AG04450 (cell line): ENCODE measurements around the gene FGD1. TPM values are rescaled to one million over a fixed set of nuclear protein-coding genes. Genes with fewer than 3 reads are reported as not detected.

Experiments used
- CTCF ChIA-PET: fragments of 300-600, 350-600 bp; formaldehyde crosslinking; extraction: SDS; loops from one replicate; lab custom pipeline; 2022; ENCODE audit warnings: antibody characterized with exemption, inconsistent platforms; lab: Charles Lee
- POLR2A ChIA-PET: fragments of 350-600 bp; formaldehyde crosslinking; extraction: SDS; loops from one replicate; lab custom pipeline; 2021; ENCODE audit warnings: antibody characterized with exemption, inconsistent platforms; lab: Yijun Ruan, JAX
- DNase-seq: peaks from one replicate; pipeline ENCODE4 v3.0.0-alpha.2; 2011; ENCODE audit warnings: low read depth, low spot score
- H3K27ac ChIP-seq: one replicate; pipeline ENCODE4 v1.5.1; 2012; ENCODE audit warnings: low read depth, low read length, control low read depth
- H3K27me3 ChIP-seq: one replicate; pipeline ENCODE4 v1.6.0; 2012; ENCODE audit warnings: low read length; ENCODE audit not compliant: control insufficient read depth, insufficient read depth
- H3K4me3 ChIP-seq: 2 replicates; pipeline ENCODE4 v1.5.1; 2011; ENCODE audit warnings: mild to moderate bottlenecking, low read depth, low read length, control low read depth
- H3K9me3 ChIP-seq: 2 replicates; pipeline ENCODE4 v1.5.1; 2012; ENCODE audit warnings: low read length; ENCODE audit not compliant: control insufficient read depth, insufficient read depth
- CTCF ChIP-seq: IDR thresholded peaks from 2 replicates; pipeline ENCODE4 v1.5.1; 2011; ENCODE audit warnings: low read depth, low read length, control low read depth, inconsistent platforms
- polyA plus RNA-seq: library from polyadenylated mRNA; depleted of rRNA; stranded (reverse); fragments of >200 nt; gene quantifications from 2 replicates; pipeline ENCODE4 v1.2.3, GENCODE V29; 2011; rRNA removed

FGD1 gene
- polyA plus RNA-seq, 1 experiment: 4.1 TPM

- H3K4me3 ChIP-seq: no peak overlapping the region
- ChIA-PET POLR2A (no interaction called here), CTCF (no interaction called here)
- DNase-seq: no peak
- no peak overlapping the region for H3K27ac ChIP-seq
- no peaks in the 10 kb centered on the region for H3K27me3 ChIP-seq
- TF ChIP-seq CTCF: no peak
- no peaks in the 10 kb centered on the region for H3K9me3 ChIP-seq
Measured at GRCh38 chrX:54415534-54416350, 80.3 kb downstream of the FGD1 start.

GRCh38 chrX:54413753-54414152, 82.3 kb downstream of the FGD1 start:
- CTCF ChIA-PET: no interaction called here
- POLR2A ChIA-PET: no interaction called here
- Histone ChIP-seq H3K27ac (no peak overlapping the region), H3K27me3 (no peaks in the 10 kb centered on the region), H3K9me3 (no peaks in the 10 kb centered on the region), H3K4me3 (no peak overlapping the region)
- no peak for DNase-seq
- TF ChIP-seq CTCF: no peak

- no peak overlapping the region for H3K27ac ChIP-seq
- no peak overlapping the region for H3K4me3 ChIP-seq
- H3K27me3 ChIP-seq: no peaks in the 10 kb centered on the region
- no peaks in the 10 kb centered on the region for H3K9me3 ChIP-seq
- CTCF ChIA-PET: no interaction called here
- no peak for TF ChIP-seq CTCF
- no peak for DNase-seq
- POLR2A ChIA-PET: no interaction called here
Measured at GRCh38 chrX:54411732-54412131, 84.3 kb downstream of the FGD1 start.

GRCh38 chrX:54407266-54407665, 88.8 kb downstream of the FGD1 start:
- H3K27me3 ChIP-seq: no peaks in the 10 kb centered on the region
- H3K9me3 ChIP-seq: no peaks in the 10 kb centered on the region
- TF ChIP-seq CTCF: no peak
- DNase-seq: no peak
- ChIA-PET POLR2A (no interaction called here), CTCF (no interaction called here)
- H3K27ac ChIP-seq: no peak overlapping the region
- H3K4me3 ChIP-seq: no peak overlapping the region

GRCh38 chrX:54397113-54397512, 98.9 kb downstream of the FGD1 start:
- Histone ChIP-seq H3K4me3 (no peak overlapping the region), H3K27me3 (no peaks in the 10 kb centered on the region), H3K27ac (no peak overlapping the region), H3K9me3 (no peaks in the 10 kb centered on the region)
- DNase-seq: no peak
- ChIA-PET CTCF (no interaction called here), POLR2A (no interaction called here)
- TF ChIP-seq CTCF: no peak

Other genes starting within 250 kb of the FGD1 start
- gene WNK3, start 138.2 kb downstream of the FGD1 start, polyA plus RNA-seq: 0.63 and 0.82 TPM in 2 replicates
- 15.2 and 17.8 TPM in 2 replicates for gene TSR2, start 55.8 kb downstream of the FGD1 start, polyA plus RNA-seq
- gene GNL3L, start 34.0 kb upstream of the FGD1 start, polyA plus RNA-seq: 25.6 and 26.4 TPM in 2 replicates